GM23338 (cell line): Measurements from ENCODE around the gene ABL2. TPM values are rescaled to one million over a fixed set of nuclear protein-coding genes. Genes with fewer than 3 reads are reported as not detected.
"Not testable (repeated sequence)": the region's sequence is repeated elsewhere in the genome, so short reads cannot be mapped to it uniquely, and the experiment has no call there.

Experiments
- ATAC-seq: fragments of 200-7000 bp; cut with Tn5 transposase; 3 replicates; pipeline ENCODE4 v1.9.1; 2020
- DNase-seq: peaks from one replicate; pipeline ENCODE4 v3.0.0-alpha.2; 2015; ENCODE audit warnings: low spot score
- H2AFZ ChIP-seq: fragments of 200-600 bp; sonication (generic); 2 replicates; pipeline ENCODE4 v1.8.0; 2016; ENCODE audit warnings: antibody characterized with exemption, mild to moderate bottlenecking, moderate library complexity
- H3F3A ChIP-seq: fragments of 200-600 bp; sonication (generic); replicated peaks from 2 replicates; pipeline ENCODE4 v1.8.0; 2017; ENCODE audit warnings: antibody characterized with exemption, mixed run types, low read depth
- H3K27ac ChIP-seq: fragments of 200-600 bp; sonication (generic); 2 replicates; pipeline ENCODE4 v1.6.1; 2016; ENCODE audit warnings: low read depth
- H3K27me3 ChIP-seq: fragments of 200-600 bp; sonication (generic); 2 replicates; pipeline ENCODE4 v1.8.0; 2016; ENCODE audit warnings: mild to moderate bottlenecking, mixed run types, moderate library complexity; ENCODE audit not compliant: insufficient read depth
- H3K36me3 ChIP-seq: fragments of 200-600 bp; sonication (generic); 2 replicates; pipeline ENCODE4 v1.8.0; 2016; ENCODE audit warnings: mild to moderate bottlenecking; ENCODE audit not compliant: insufficient read depth
- H3K4me1 ChIP-seq: fragments of 200-600 bp; sonication (generic); 2 replicates; pipeline ENCODE4 v1.8.0; 2016; ENCODE audit warnings: mild to moderate bottlenecking, moderate library complexity; ENCODE audit not compliant: insufficient read depth
- H3K4me2 ChIP-seq: fragments of 200-600 bp; sonication (generic); 2 replicates; pipeline ENCODE4 v1.7.1; 2017; ENCODE audit warnings: mixed run types
- H3K4me3 ChIP-seq: fragments of 200-600 bp; sonication (generic); 2 replicates; pipeline ENCODE4 v1.6.1; 2016; ENCODE audit warnings: mixed run types
- H3K79me2 ChIP-seq: fragments of 200-600 bp; sonication (generic); replicated peaks from 2 replicates; pipeline ENCODE4 v1.8.0; 2017; ENCODE audit warnings: mild to moderate bottlenecking; ENCODE audit not compliant: insufficient read depth
- H3K9me2 ChIP-seq: fragments of 200-600 bp; sonication (generic); 2 replicates; pipeline ENCODE4 v1.8.0; 2017; ENCODE audit not compliant: insufficient read depth
- H4K20me1 ChIP-seq: fragments of 200-600 bp; sonication (generic); replicated peaks from 2 replicates; pipeline ENCODE4 v1.8.0; 2017; ENCODE audit warnings: mild to moderate bottlenecking; ENCODE audit not compliant: insufficient read depth
- H3K27ac Mint-ChIP-seq: 2 replicates; pipeline ENCODE4 v1.8.0; 2020; ENCODE audit warnings: inconsistent platforms, mild to moderate bottlenecking, moderate library complexity, mixed read lengths
- H3K27me3 Mint-ChIP-seq: 3 replicates; pipeline ENCODE4 v1.8.0; 2022; ENCODE audit warnings: low read depth, mild to moderate bottlenecking, moderate library complexity, mixed read lengths, inconsistent platforms; ENCODE audit not compliant: insufficient read depth, poor library complexity
- H3K36me3 Mint-ChIP-seq: 3 replicates; pipeline ENCODE4 v1.8.0; 2021; ENCODE audit warnings: low read depth, mild to moderate bottlenecking, inconsistent platforms, moderate library complexity, mixed read lengths
- H3K4me1 Mint-ChIP-seq: 3 replicates; pipeline ENCODE4 v1.8.0; 2020; ENCODE audit warnings: mild to moderate bottlenecking, inconsistent platforms, mixed read lengths
- H3K4me3 Mint-ChIP-seq: 3 replicates; pipeline ENCODE4 v1.8.0; 2021; ENCODE audit warnings: moderate library complexity, mild to moderate bottlenecking, inconsistent platforms, mixed read lengths
- H3K9me3 Mint-ChIP-seq: 3 replicates; pipeline ENCODE4 v1.8.0; 2020; ENCODE audit warnings: moderate library complexity, mild to moderate bottlenecking, inconsistent platforms, mixed read lengths
- CREB1 ChIP-seq: fragments of 250-450 bp; sonication (Bioruptor Pico); IDR thresholded peaks from 2 replicates; pipeline ENCODE4 v1.5.0; 2020; ENCODE audit warnings: low read depth, mild to moderate bottlenecking, moderate library complexity
- CTCF ChIP-seq, 2 experiments: fragments of 200-600 bp in 1 of 2; sonication (generic) in 1 of 2; conservative IDR thresholded peaks; 2 replicates each; pipeline versions ENCODE4 v1.5.1 to v1.6.1; 2016 to 2017; ENCODE audit warnings: antibody characterized with exemption in 2 of 2, low read depth in 2 of 2, mild to moderate bottlenecking in 2 of 2, moderate library complexity in 1 of 2
- EZH2 ChIP-seq: fragments of 200-600 bp; sonication (generic); IDR thresholded peaks from one replicate; pipeline ENCODE4 v1.8.0; 2017; ENCODE audit warnings: antibody characterized with exemption, mild to moderate bottlenecking, low read depth; ENCODE audit not compliant: unreplicated experiment
- EZH2phosphoT487 ChIP-seq: fragments of 200-600 bp; sonication (generic); IDR thresholded peaks from one replicate; pipeline ENCODE4 v1.8.1; 2018; ENCODE audit warnings: antibody characterized with exemption; ENCODE audit not compliant: unreplicated experiment
- JUNB ChIP-seq: IDR thresholded peaks from one replicate; pipeline ENCODE4 v1.6.1; 2016; ENCODE audit warnings: antibody characterized with exemption; ENCODE audit not compliant: unreplicated experiment
- NANOG ChIP-seq: IDR thresholded peaks from 2 replicates; pipeline ENCODE4 v1.6.1; 2016; ENCODE audit warnings: antibody characterized with exemption, borderline replicate concordance
- STAT1 ChIP-seq: IDR thresholded peaks from one replicate; pipeline ENCODE4 v1.6.1; 2016; ENCODE audit warnings: antibody characterized with exemption; ENCODE audit not compliant: unreplicated experiment
- ZNF114 ChIP-seq: fragments of 250-450 bp; sonication (Bioruptor Pico); IDR thresholded peaks from 2 replicates; pipeline ENCODE4 v1.5.0; 2020; ENCODE audit warnings: mild to moderate bottlenecking, moderate library complexity
- ZNF331 ChIP-seq: fragments of 250-450 bp; sonication (Bioruptor Pico); IDR thresholded peaks from 2 replicates; pipeline ENCODE4 v1.5.0; 2020; ENCODE audit warnings: low read depth, mild to moderate bottlenecking, moderate library complexity
- polyA plus RNA-seq: library from polyadenylated mRNA; unstranded; fragments of >200 nt; fragmentation: Nextera tagmentation; extraction: Ambion mirVana; gene quantifications from 2 replicates; pipeline ENCODE4 v1.2.1, GENCODE V29; 2016
- total RNA-seq: library from RNA; depleted of rRNA; stranded (reverse); fragments of >200 nt; shearing (Covaris generic); gene quantifications from 2 replicates; pipeline ENCODE4 v1.2.3, GENCODE V29; 2014
- TF ChIP-seq, protein P1 (sequence below): IDR thresholded peaks from 2 replicates; pipeline ENCODE4 v1.6.1; 2016; ENCODE audit warnings: antibody characterized with exemption
- TF ChIP-seq, protein P2 (sequence below): IDR thresholded peaks from one replicate; pipeline ENCODE4 v1.6.1; 2018; ENCODE audit warnings: antibody characterized with exemption; ENCODE audit not compliant: unreplicated experiment

The ABL2 gene
- total and polyA plus RNA-seq, 2 experiments from 2014 or later, result 5.8 to 22.7 TPM

DNA sequence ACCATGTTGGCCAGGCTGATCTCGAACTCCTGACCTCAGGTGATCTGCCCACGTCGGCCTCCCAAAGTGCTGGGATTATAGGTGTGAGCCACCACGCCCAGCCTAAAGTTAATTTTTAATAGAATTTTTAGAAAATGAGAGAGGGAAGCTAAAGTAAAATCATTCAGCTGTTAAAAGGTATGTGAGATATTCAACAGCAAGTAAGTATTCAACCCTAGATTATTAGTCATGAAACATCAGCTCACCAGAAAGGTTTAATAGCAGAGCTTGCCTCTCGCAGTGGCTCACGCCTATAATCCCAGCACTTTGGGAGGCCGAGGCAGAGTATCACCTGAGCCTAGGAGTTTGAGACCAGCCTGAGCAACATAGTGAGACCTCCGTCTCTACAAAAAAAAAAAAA lies 5.0 kb downstream of the ABL2 start:
- peaks cover 31% of the 10 kb centered on the region for H4K20me1 ChIP-seq
- not testable (repeated sequence) for H3F3A ChIP-seq, H2AFZ ChIP-seq, H3K9me3 Mint-ChIP-seq, H3K4me2 ChIP-seq, H3K27ac ChIP-seq, DNase-seq, H3K27me3 ChIP-seq, H3K9me2 ChIP-seq, H3K4me1 ChIP-seq, H3K36me3 ChIP-seq, H3K4me1 Mint-ChIP-seq, H3K4me3 Mint-ChIP-seq, H3K4me3 ChIP-seq, ATAC-seq, H3K27me3 Mint-ChIP-seq, H3K27ac Mint-ChIP-seq
- peaks cover 94% of the 10 kb centered on the region for H3K79me2 ChIP-seq
- H3K36me3 Mint-ChIP-seq, result peaks cover 11% of the 10 kb centered on the region; the same call in 2 of the 3 replicates

DNA sequence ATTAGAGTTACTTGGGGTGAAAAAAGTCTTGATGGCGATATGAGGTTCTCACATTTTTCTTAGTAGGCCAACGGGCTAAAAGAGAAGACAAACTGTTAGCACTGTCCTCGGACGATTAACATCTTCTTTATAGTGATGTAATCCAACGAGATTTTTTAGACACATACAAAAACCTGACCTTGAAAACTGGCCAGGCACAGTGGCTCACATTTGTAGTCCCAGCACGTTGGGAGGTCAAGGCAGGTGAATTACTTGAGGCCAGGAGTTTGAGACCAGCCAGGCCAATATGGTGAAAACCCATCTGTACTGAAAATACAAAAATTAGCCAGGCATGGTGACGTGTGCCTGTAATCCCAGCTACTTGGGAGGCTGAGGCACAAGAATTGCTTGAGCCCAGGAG lies 8.4 kb downstream of the ABL2 start:
- H3K36me3 Mint-ChIP-seq, result peaks cover 22% of the 10 kb centered on the region; the same call in 2 of the 3 replicates
- DNase-seq, H3K9me3 Mint-ChIP-seq, H3K4me3 ChIP-seq, H3K4me2 ChIP-seq, ATAC-seq, H3K27me3 Mint-ChIP-seq, H3K9me2 ChIP-seq, H3F3A ChIP-seq, H3K4me1 Mint-ChIP-seq, H3K36me3 ChIP-seq, H3K27me3 ChIP-seq, H3K4me3 Mint-ChIP-seq, H3K27ac Mint-ChIP-seq, H2AFZ ChIP-seq, H3K4me1 ChIP-seq, H3K27ac ChIP-seq: not testable (repeated sequence)
- Histone ChIP-seq H3K79me2 (peaks cover 100% of the 10 kb centered on the region), H4K20me1 (peaks cover 33% of the 10 kb centered on the region)

- Mint-ChIP-seq H3K4me1 (no peaks in the 10 kb centered on the region), H3K9me3 (no peaks in the 10 kb centered on the region), H3K27me3 (no peaks in the 10 kb centered on the region), H3K4me3 (no peak overlapping the region), H3K27ac (peak overlapping the region; percentile 86), H3K36me3 (peaks cover 20% of the 10 kb centered on the region; the same call in 2 of the 3 replicates)
- DNase-seq (no peak), ATAC-seq (no peak)
- Histone ChIP-seq H3K36me3 (no peaks in the 10 kb centered on the region), H3K27me3 (no peaks in the 10 kb centered on the region), H3K4me3 (no peak overlapping the region), H2AFZ (no peak overlapping the region), H3K4me2 (no peak overlapping the region), H3K9me2 (no peaks in the 10 kb centered on the region), H4K20me1 (peaks cover 38% of the 10 kb centered on the region), H3K79me2 (peaks cover 100% of the 10 kb centered on the region), H3K27ac (no peak overlapping the region), H3F3A (no peaks in the 10 kb centered on the region), H3K4me1 (no peaks in the 10 kb centered on the region)
- TF ChIP-seq STAT1 (no peak), ZNF331 (no peak), EZH2 (no peak), CTCF (conservative IDR thresholded peaks at IDR 0.05; ENCODE audit: low read depth in 2 of 2) (no peak), ZNF114 (CRISPR knock-in tag) (no peak), NANOG (no peak), JUNB (no peak), CREB1 (no peak), EZH2phosphoT487 (no peak)
- TF ChIP-seq, protein P1, sequence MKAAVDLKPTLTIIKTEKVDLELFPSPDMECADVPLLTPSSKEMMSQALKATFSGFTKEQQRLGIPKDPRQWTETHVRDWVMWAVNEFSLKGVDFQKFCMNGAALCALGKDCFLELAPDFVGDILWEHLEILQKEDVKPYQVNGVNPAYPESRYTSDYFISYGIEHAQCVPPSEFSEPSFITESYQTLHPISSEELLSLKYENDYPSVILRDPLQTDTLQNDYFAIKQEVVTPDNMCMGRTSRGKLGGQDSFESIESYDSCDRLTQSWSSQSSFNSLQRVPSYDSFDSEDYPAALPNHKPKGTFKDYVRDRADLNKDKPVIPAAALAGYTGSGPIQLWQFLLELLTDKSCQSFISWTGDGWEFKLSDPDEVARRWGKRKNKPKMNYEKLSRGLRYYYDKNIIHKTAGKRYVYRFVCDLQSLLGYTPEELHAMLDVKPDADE, result no peak
- TF ChIP-seq, protein P2, sequence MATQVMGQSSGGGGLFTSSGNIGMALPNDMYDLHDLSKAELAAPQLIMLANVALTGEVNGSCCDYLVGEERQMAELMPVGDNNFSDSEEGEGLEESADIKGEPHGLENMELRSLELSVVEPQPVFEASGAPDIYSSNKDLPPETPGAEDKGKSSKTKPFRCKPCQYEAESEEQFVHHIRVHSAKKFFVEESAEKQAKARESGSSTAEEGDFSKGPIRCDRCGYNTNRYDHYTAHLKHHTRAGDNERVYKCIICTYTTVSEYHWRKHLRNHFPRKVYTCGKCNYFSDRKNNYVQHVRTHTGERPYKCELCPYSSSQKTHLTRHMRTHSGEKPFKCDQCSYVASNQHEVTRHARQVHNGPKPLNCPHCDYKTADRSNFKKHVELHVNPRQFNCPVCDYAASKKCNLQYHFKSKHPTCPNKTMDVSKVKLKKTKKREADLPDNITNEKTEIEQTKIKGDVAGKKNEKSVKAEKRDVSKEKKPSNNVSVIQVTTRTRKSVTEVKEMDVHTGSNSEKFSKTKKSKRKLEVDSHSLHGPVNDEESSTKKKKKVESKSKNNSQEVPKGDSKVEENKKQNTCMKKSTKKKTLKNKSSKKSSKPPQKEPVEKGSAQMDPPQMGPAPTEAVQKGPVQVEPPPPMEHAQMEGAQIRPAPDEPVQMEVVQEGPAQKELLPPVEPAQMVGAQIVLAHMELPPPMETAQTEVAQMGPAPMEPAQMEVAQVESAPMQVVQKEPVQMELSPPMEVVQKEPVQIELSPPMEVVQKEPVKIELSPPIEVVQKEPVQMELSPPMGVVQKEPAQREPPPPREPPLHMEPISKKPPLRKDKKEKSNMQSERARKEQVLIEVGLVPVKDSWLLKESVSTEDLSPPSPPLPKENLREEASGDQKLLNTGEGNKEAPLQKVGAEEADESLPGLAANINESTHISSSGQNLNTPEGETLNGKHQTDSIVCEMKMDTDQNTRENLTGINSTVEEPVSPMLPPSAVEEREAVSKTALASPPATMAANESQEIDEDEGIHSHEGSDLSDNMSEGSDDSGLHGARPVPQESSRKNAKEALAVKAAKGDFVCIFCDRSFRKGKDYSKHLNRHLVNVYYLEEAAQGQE, result no peak
Measured at GRCh38 chr1:179217943-179218507, 11.5 kb downstream of the ABL2 start.
